Gastroesophageal sphincter (tissue), 4 donors: ENCODE data around the gene GNB1. TPM values are rescaled to one million over a fixed set of nuclear protein-coding genes. Genes with fewer than 3 reads are reported as not detected.
"Not testable (repeated sequence)": the region's sequence is repeated elsewhere in the genome, so short reads cannot be mapped to it uniquely, and the experiment has no call there.

Experiments
- ATAC-seq: fragments of 150-250 bp; one replicate; pipeline ENCODE4 v1.9.1; 2016; ENCODE audit warnings: mild to moderate bottlenecking, moderate library complexity
- H3K27ac ChIP-seq, 4 donors: fragments of 200-600 bp; sonication (generic) in 3 of 4; 1 replicate in 3 of 4; 2 replicates in 1 of 4; pipeline ENCODE4 v1.5.1; 2016 to 2019
- H3K27me3 ChIP-seq: fragments of 200-600 bp; sonication (generic); one replicate; pipeline ENCODE4 v1.5.1; 2019
- H3K36me3 ChIP-seq, 2 donors: fragments of 200-600 bp; sonication (generic); one replicate each; pipeline ENCODE4 v1.5.1; 2019; ENCODE audit warnings: control low read depth in 1 of 2
- H3K4me1 ChIP-seq, 3 donors: fragments of 200-600 bp; sonication (generic); 1 replicate in 2 of 3; 2 replicates in 1 of 3; pipeline ENCODE4 v1.5.1; 2016 to 2019; ENCODE audit warnings: control low read depth in 2 of 3
- H3K4me3 ChIP-seq, 2 donors: fragments of 200-600 bp; sonication (generic); one replicate each; pipeline ENCODE4 v1.5.1; 2019; ENCODE audit warnings: mild to moderate bottlenecking in 1 of 2, moderate library complexity in 1 of 2
- H3K9me3 ChIP-seq, 3 donors: fragments of 200-600 bp; sonication (generic); one replicate each; pipeline ENCODE4 v1.5.1; 2017 to 2019; ENCODE audit warnings: control low read depth in 2 of 3
- CTCF ChIP-seq, 4 experiments: fragments of 200-600 bp in 2 of 4; fragments of 450-650 bp in 2 of 4; sonication (generic) in 1 of 4; IDR thresholded peaks; one replicate each; pipeline ENCODE4 v1.5.1; 2017 to 2019; ENCODE audit warnings: antibody characterized with exemption in 4 of 4, mild to moderate bottlenecking in 2 of 4, moderate library complexity in 2 of 4
- EP300 ChIP-seq: sonication (generic); formaldehyde crosslinking; IDR thresholded peaks from one replicate; pipeline ENCODE4 v1.6.1; 2017; ENCODE audit warnings: antibody characterized with exemption, mild to moderate bottlenecking
- POLR2A ChIP-seq, 2 donors: fragments of 450-650 bp; IDR thresholded peaks; one replicate each; pipeline ENCODE4 v1.6.1; 2017; ENCODE audit warnings: antibody characterized with exemption in 2 of 2, mild to moderate bottlenecking in 2 of 2, moderate library complexity in 1 of 2
- POLR2AphosphoS5 ChIP-seq: sonication (generic); formaldehyde crosslinking; IDR thresholded peaks from one replicate; pipeline ENCODE4 v1.6.1; 2017; ENCODE audit warnings: antibody characterized with exemption
- WGBS, 2 donors: methylation state at CpG; one replicate each; pipeline ENCODE4 v1.1.5; 2018; ENCODE audit warnings: low coverage in 1 of 2; 5-methylcytosine and 5-hydroxymethylcytosine counted together
- total RNA-seq, 4 donors: library from RNA; depleted of rRNA; stranded (reverse); fragments of >200 nt; gene quantifications; one replicate each; pipeline ENCODE4 v1.1.0, GENCODE V29; 2016

Gene GNB1
- total RNA-seq, 4 donors from 2014 or later, result 129 to 175 (median 136) TPM

DNA sequence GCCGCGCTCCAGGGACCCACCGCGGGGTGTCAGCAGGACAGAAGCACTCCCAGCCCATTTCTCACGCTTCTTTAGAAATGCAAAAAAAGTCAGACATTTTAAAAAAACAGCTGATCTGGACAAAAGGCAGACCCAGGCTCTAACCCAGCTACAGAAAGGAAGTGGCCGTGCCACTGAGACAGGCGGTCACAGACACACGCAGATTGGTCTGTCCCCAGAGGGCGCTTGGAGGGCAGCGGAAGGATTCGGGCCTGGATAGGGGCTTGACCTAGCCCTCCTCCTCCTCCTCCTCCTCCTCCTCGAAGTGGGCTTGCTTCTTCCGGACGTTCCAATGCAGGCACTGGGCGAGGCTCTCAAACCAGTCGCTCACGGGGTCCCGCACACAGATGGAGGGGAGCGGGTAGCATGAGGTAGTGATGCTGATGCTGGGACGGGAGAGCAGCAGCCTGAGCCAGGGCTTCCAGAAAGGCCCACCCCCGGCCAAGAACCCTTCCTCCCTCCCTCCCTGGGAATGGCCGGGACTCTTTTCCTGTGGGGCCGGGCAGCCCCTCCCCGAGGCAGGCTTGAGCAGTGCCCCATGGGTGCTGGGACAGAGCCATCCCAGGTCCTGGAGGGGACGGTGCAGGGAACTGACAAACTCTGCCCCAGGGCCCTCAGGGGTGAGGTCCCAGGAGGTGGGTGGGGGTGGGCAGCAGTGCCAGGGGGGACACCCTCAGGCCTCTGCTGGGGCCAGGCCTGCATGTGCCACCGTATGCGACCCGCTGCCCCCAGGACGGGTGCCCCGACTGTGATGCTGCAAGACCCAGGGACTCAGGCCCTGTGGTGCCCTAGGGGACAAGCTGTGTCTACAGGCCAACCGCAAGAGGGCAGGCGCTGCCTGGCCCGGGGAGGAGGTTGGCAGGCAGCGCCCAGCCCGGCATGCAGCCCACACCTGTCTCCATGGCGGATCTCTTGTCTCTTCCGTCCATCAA, 138.0 kb downstream of the GNB1 start:
- Histone ChIP-seq H3K27me3 (no peaks in the 10 kb centered on the region), H3K4me1 (peaks cover 0 to 4% (median 0%) of the 10 kb centered on the region in 3 donors), H3K4me3 (no peak overlapping the region), H3K27ac (no peak overlapping the region), H3K9me3 (no peaks in the 10 kb centered on the region), H3K36me3 (peaks cover 0 to 60% of the 10 kb centered on the region in 2 donors)
- ATAC-seq, result no peak
- 74 to 100% methylated on average over 1 to 3 of the region's 37 CpGs for WGBS, 2 donors
- TF ChIP-seq EP300 (no peak), POLR2A (IDR thresholded peaks at IDR 0.05) (no peak), POLR2AphosphoS5 (no peak), CTCF (IDR thresholded peaks at IDR 0.05) (no peak)

DNA sequence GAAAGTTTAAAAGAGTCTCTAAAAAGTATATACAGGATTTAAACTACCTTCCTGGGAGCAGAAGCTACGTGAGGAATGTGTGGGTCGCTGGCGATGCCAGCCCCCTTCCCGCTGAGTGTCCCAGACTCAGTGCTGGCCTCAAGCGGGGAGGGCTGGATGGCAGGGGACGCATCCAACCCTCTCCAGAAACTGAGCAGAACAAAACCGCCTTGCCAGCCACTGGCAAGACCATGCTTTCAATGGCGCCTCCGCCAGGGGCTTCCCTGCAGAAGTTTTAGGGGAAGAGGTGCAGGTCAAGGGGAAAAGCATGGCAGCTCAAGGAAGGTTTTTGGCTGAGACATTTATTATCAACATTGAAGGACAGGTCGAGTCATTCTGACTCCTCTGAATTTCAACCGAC, 138.7 kb downstream of the GNB1 start:
- whole genome bisulfite sequencing, 2 donors, result 69 to 84% methylated on average over 5 to 8 of the region's 11 CpGs
- H3K4me3 ChIP-seq, result no peak overlapping the region
- peaks cover 0 to 52% of the 10 kb centered on the region in 2 donors for H3K36me3 ChIP-seq
- no peak for ATAC-seq
- H3K27me3 ChIP-seq, result no peaks in the 10 kb centered on the region
- no peak for TF ChIP-seq POLR2A (IDR thresholded peaks at IDR 0.05)
- TF ChIP-seq POLR2AphosphoS5, result no peak
- no peak for TF ChIP-seq EP300
- TF ChIP-seq CTCF (IDR thresholded peaks at IDR 0.05), result no peak
- no peak overlapping the region for H3K27ac ChIP-seq
- H3K4me1 ChIP-seq, result no peaks in the 10 kb centered on the region
- H3K9me3 ChIP-seq, result no peaks in the 10 kb centered on the region

DNA sequence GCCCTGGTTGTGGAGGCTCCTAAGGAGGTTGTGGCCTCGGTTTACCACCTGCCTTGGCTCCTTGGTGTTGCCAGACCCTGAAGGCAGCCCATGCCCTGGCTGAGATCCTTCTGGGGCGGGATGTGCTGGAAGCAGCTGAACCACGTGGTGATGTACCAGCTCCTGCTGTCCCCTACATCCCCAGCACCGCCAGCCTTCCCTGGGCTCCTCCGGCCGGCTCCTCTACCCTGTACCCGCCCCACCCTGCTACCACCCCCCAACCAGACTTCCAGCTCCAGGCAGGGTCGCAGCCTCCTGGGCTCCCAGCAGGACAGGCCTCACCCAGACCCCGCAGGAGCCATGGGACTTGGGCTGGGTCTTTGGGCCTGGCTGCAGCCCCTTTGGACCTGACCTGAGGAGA, 140.9 kb downstream of the GNB1 start:
- peaks cover 0 to 30% of the 10 kb centered on the region in 2 donors for H3K36me3 ChIP-seq
- ATAC-seq, H3K4me1 ChIP-seq, H3K27ac ChIP-seq, H3K4me3 ChIP-seq, H3K9me3 ChIP-seq, H3K27me3 ChIP-seq: not testable (repeated sequence)
- no CpG with 5 or more reads among the region's 9 CpGs for WGBS, 2 donors

- Histone ChIP-seq H3K27me3 (no peaks in the 10 kb centered on the region), H3K9me3 (no peaks in the 10 kb centered on the region), H3K36me3 (peaks cover 0 to 19% of the 10 kb centered on the region in 2 donors), H3K4me1 (no peaks in the 10 kb centered on the region), H3K27ac (no peak overlapping the region), H3K4me3 (no peak overlapping the region)
- WGBS, 2 donors, result 67 to 88% methylated on average over 3 to 4 of the region's 18 CpGs
- TF ChIP-seq POLR2A (IDR thresholded peaks at IDR 0.05) (no peak), CTCF (IDR thresholded peaks at IDR 0.05) (no peak), EP300 (no peak)
- no peak for ATAC-seq
Observed at GRCh38 chr1:1748686-1749321, 142.1 kb downstream of the GNB1 start.

GRCh38 chr1:1746566-1746909, 144.3 kb downstream of the GNB1 start:
- ATAC-seq, result peak; percentile 92
- not testable (repeated sequence) for H3K4me1 ChIP-seq, H3K27me3 ChIP-seq, H3K9me3 ChIP-seq
- H3K36me3 ChIP-seq, result peaks cover 0 to 12% of the 10 kb centered on the region in 2 donors
- H3K4me3 ChIP-seq, result peak overlapping the region in 1 of 2 donors; percentile 52
- no CpG with 5 or more reads among the region's 35 CpGs for WGBS, 2 donors
- H3K27ac ChIP-seq, result peak overlapping the region in 3 of 4 donors; percentile 82 to 92 (median 89)
